Measurements from ENCODE around the gene PFDN2. TPM values are rescaled to one million over a fixed set of nuclear protein-coding genes. Genes with fewer than 3 reads are reported as not detected.

PFDN2 gene
- total and polyA plus RNA-seq, 2 of the 4 experiments (the other 2 are of a cell fraction), result 62.4 to 179 TPM

DNA sequence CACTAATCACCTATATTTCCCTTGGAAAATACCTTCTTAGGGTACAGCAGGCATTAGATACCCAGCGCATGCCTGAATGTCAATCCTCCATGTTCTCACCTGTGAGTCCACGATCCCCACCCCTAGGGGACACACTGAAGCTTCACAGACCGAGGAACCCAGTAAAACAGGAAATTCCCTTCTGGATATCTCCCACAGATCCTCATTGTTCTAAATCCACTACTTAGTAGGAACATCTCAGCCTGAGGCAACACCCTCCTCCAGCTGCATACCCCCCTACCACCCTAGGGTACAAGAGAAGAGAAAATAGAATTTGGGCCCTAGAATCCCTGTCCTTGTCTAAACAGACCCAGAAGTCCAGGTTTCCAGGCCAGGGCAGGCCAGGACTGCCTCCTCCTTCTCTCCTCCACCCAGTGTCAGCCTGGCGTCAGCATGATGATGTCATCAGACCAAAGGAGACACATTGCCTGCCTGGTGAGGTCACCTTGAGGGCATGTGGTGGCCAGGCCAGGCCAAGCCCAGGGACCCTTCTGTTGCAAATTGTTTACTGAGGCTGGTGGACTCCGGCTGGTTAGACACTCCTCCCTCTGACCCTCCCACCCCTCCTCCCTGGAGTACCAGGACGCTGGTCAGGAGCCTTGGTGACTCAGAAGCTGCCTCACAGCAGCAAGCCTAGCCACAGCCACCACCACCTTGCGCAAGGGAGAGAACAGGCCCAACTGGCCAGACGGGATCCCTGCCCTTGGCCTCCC lies 34.7 kb downstream of the PFDN2 start (continued):
- TF ChIP-seq MAFK (IDR thresholded peaks at IDR 0.05; ENCODE audit: low read depth, low read length), result no peak
- no peak for TF ChIP-seq CHD1 (IDR thresholded peaks at IDR 0.05; ENCODE audit: low read depth, low read length)
- TF ChIP-seq, protein P1, sequence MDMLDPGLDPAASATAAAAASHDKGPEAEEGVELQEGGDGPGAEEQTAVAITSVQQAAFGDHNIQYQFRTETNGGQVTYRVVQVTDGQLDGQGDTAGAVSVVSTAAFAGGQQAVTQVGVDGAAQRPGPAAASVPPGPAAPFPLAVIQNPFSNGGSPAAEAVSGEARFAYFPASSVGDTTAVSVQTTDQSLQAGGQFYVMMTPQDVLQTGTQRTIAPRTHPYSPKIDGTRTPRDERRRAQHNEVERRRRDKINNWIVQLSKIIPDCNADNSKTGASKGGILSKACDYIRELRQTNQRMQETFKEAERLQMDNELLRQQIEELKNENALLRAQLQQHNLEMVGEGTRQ (IDR thresholded peaks at IDR 0.05; ENCODE audit: low read depth, low read length), result no peak; the same call in 1 of the 2 replicates
- TF ChIP-seq POLR2A (IDR thresholded peaks at IDR 0.05; ENCODE audit: low read depth, low read length), result no peak
- TF ChIP-seq MAZ (IDR thresholded peaks at IDR 0.05; ENCODE audit: borderline replicate concordance, low read depth, low read length), result peak; percentile 89
- TF ChIP-seq FOS (IDR thresholded peaks at IDR 0.05; ENCODE audit: low read depth, low read length), result peak; percentile 81
- TF ChIP-seq BHLHE40 (IDR thresholded peaks at IDR 0.05; ENCODE audit: low read depth, low read length), result peak; percentile 70
